SK-N-SH (cell line): Measurements from ENCODE around the gene UCN.

Experiments
- CTCF ChIP-seq: fragments of 200-600 bp; sonication (generic); IDR thresholded peaks from 2 replicates; pipeline ENCODE4 v1.6.1; 2017; ENCODE audit warnings: antibody characterized with exemption, mild to moderate bottlenecking, moderate library complexity
- EP300 ChIP-seq, 2 experiments: IDR thresholded peaks; 2 replicates each; pipeline versions ENCODE4 v1.4.0 to v1.6.1; 2012; ENCODE audit warnings: borderline replicate concordance in 1 of 2, low read depth in 1 of 2, low read length in 1 of 2
- GABPA ChIP-seq: IDR thresholded peaks from 2 replicates; pipeline ENCODE4 v1.4.0; 2012; ENCODE audit warnings: low read depth, mild to moderate bottlenecking
- MXI1 ChIP-seq: IDR thresholded peaks from 2 replicates; pipeline ENCODE4 v1.6.1; 2012; ENCODE audit warnings: mild to moderate bottlenecking, low read depth, low read length, improper control_type of control experiment
- POLR2AphosphoS5 ChIP-seq: IDR thresholded peaks from 2 replicates; pipeline ENCODE4 v1.6.1; 2012; ENCODE audit warnings: low read depth, low read length
- RAD21 ChIP-seq: IDR thresholded peaks from 2 replicates; pipeline ENCODE4 v1.6.1; 2012; ENCODE audit warnings: mild to moderate bottlenecking, low read length
- RCOR1 ChIP-seq: fragments of 150-350 bp; IDR thresholded peaks from 2 replicates; pipeline ENCODE4 v1.6.1; 2017; ENCODE audit warnings: antibody characterized with exemption, low read length
- REST ChIP-seq: IDR thresholded peaks from 2 replicates; pipeline ENCODE4 v1.6.1; 2012; ENCODE audit warnings: mild to moderate bottlenecking, low read depth, low read length, moderate library complexity
- RFX5 ChIP-seq: IDR thresholded peaks from 2 replicates; pipeline ENCODE4 v1.6.1; 2012; ENCODE audit warnings: mild to moderate bottlenecking, improper control_type of control experiment, low read length
- RXRA ChIP-seq: IDR thresholded peaks from 2 replicates; pipeline ENCODE4 v1.4.0; 2012; ENCODE audit warnings: low read depth, mild to moderate bottlenecking, borderline replicate concordance
- TEAD4 ChIP-seq: IDR thresholded peaks from 2 replicates; pipeline ENCODE4 v1.4.0; 2012; ENCODE audit warnings: mild to moderate bottlenecking, borderline replicate concordance; ENCODE audit not compliant: insufficient read depth
- USF2 ChIP-seq: fragments of 150-350 bp; IDR thresholded peaks from 2 replicates; pipeline ENCODE4 v1.6.1; 2017; ENCODE audit warnings: antibody characterized with exemption, low read length, low read depth, borderline replicate concordance
- YY1 ChIP-seq: IDR thresholded peaks from 2 replicates; pipeline ENCODE4 v1.4.0; 2012; ENCODE audit warnings: low read depth, mild to moderate bottlenecking
- TF ChIP-seq, protein P1 (sequence below): IDR thresholded peaks from 2 replicates; pipeline ENCODE4 v1.4.0; 2012; ENCODE audit warnings: low read depth

GRCh38 chr2:27306573-27307286, 1.5 kb downstream of the UCN start:
- TF ChIP-seq CTCF (no peak), EP300 (IDR thresholded peaks at IDR 0.05; ENCODE audit: borderline replicate concordance in 1 of 2, low read depth in 1 of 2, low read length in 1 of 2) (no peak), POLR2AphosphoS5 (no peak), RXRA (no peak), MXI1 (no peak), RFX5 (no peak), USF2 (no peak), RCOR1 (no peak), TEAD4 (no peak), RAD21 (no peak), GABPA (no peak), REST (no peak), YY1 (no peak)
- TF ChIP-seq, protein P1, sequence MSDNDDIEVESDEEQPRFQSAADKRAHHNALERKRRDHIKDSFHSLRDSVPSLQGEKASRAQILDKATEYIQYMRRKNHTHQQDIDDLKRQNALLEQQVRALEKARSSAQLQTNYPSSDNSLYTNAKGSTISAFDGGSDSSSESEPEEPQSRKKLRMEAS: no peak
